ENCODE data around the gene SPX.

SPX gene

DNA sequence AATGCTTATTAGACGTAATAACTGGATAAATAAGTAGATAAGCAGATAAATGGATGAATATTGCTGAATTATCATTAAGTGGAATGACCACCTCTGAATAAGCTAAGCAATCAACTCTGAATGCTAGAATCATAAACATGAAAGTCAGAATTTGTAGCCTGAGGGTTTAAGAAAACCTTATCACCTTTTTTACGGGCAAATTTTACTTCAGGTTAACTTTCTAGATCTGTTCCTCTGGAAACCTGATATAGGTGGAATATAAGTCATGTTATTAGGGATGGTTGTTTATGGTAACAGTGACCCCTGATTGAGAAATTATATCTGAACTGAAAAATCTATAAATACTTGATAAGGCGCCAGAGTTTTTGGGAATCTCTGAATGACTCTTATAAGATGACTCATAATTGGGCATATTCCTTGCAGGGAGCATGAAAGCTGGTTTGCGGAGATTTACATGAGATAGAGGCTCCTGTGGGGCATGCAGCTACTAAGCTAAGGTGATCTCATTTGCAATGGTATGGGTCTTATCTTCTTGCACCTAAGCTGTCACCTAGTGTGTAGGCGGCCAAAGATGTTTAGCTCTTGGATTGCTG lies 12.1 kb downstream of the SPX start:
- no peak overlapping the region for H3K4me3 ChIP-seq (ENCODE audit: extremely low read depth, insufficient read depth, low read length, poor library complexity, severe bottlenecking)
- 90 to 94% methylated on average over 2 to 4 of the region's 5 CpGs for WGBS, 2 experiments (ENCODE audit: insufficient coverage in 2 of 2)

DNA sequence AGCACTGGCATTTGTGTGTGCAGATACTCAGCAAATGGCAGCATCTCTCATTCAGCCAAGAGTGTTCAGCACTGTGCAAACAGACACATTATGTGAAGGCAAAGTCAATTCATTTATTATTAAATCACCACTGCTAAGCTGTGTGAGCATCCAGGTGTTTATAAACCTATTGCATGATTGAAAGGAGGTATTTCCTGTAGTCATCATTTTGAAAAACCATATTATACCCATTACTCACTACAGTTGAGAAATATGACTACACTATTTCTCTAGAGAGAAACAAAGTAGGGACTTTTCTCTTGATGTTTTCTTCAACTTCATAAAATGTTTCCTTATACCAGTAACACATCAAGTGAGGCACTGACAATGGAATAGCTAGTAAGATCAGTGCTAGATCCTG lies 13.7 kb downstream of the SPX start:
- no peak overlapping the region for H3K27ac ChIP-seq (ENCODE audit: low read depth, low read length, severe bottlenecking)
- H3K4me1 ChIP-seq (ENCODE audit: control insufficient read depth, insufficient read depth, low read length, poor library complexity, severe bottlenecking): no peaks in the 10 kb centered on the region
- H3K9me3 ChIP-seq (ENCODE audit: control insufficient read depth, low read length): no peaks in the 10 kb centered on the region
- H3K4me3 ChIP-seq (ENCODE audit: extremely low read depth, insufficient read depth, low read length, poor library complexity, severe bottlenecking): no peak overlapping the region
- H3K36me3 ChIP-seq (ENCODE audit: control insufficient read depth, insufficient read depth, low read length): no peaks in the 10 kb centered on the region

More for the DNA sequence above, 12.1 kb downstream of the SPX start:
- Histone ChIP-seq H3K9me3 (ENCODE audit: control insufficient read depth, low read length) (no peaks in the 10 kb centered on the region), H3K4me1 (ENCODE audit: control insufficient read depth, insufficient read depth, low read length, poor library complexity, severe bottlenecking) (no peaks in the 10 kb centered on the region), H3K36me3 (ENCODE audit: control insufficient read depth, insufficient read depth, low read length) (no peaks in the 10 kb centered on the region), H3K27ac (ENCODE audit: low read depth, low read length, severe bottlenecking) (no peak overlapping the region)

DNA sequence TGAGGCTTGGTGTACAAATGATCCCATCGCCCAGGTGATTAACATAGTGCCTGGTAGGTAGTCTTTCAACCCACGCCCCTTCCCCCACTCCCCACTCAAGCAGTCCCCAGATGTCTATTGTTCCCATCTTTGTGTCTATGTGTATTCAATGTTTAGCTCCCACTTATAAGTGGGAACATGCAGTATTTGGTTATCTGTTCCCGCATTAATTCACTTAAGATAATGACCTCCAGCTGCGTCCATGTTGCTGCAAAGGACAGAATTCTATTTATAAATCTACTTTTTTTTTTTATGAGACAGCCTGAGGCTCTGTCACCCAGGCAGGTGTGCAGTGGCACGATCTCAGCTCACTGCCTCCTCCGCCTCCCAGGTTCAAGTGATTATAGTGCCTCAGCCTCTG lies 15.7 kb downstream of the SPX start:
- H3K27ac ChIP-seq (ENCODE audit: low read depth, low read length, severe bottlenecking): no peak overlapping the region
- peaks cover under 1% of the 10 kb centered on the region for H3K4me1 ChIP-seq (ENCODE audit: control insufficient read depth, insufficient read depth, low read length, poor library complexity, severe bottlenecking)
- H3K4me3 ChIP-seq (ENCODE audit: extremely low read depth, insufficient read depth, low read length, poor library complexity, severe bottlenecking): no peak overlapping the region
- WGBS, 2 experiments (ENCODE audit: insufficient coverage in 2 of 2): 94 to 100% methylated on average over 2 of the region's 6 CpGs
- no peaks in the 10 kb centered on the region for H3K9me3 ChIP-seq (ENCODE audit: control insufficient read depth, low read length)
- H3K36me3 ChIP-seq (ENCODE audit: control insufficient read depth, insufficient read depth, low read length): no peaks in the 10 kb centered on the region

DNA sequence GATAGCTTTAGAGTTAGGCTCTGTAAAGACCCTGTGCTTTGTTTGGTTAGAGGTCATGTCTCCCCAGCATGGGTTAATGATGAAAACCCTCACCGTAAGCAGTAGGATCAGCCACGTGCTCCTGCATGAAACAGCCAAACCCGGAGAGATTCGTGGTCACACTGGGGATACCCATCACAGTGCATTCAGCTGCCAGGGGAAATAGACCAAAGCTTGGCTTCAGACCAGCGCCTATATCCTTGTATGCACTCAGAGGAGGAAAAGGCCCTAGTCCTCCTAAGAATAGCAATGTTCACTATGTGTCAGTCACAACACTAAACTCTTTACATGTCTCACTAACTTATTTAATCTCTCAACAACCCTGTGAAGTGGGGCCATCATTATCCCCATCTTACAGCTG lies 16.3 kb downstream of the SPX start:
- WGBS, 2 experiments (ENCODE audit: insufficient coverage in 2 of 2): 93 to 94% methylated on average over 5 of the region's 5 CpGs
- H3K36me3 ChIP-seq (ENCODE audit: control insufficient read depth, insufficient read depth, low read length): no peaks in the 10 kb centered on the region

DNA sequence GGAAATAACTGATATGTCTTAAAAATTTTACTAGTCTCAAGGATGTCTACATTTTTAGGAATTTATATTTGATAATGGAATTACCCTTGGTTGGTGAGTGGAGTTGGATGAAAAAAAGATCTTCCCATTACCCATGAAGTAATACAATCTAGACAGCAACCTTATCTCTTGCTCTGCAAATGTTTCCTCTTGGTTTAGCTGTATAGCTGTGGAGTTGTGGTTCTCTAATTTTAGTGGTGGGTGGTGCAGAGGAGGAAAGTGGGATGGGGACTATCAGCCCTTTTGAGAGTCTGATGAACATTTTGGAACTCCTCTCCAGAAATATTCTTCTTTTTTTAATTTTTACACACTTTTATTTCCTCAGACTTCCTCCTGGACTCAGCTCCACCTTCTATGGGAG lies 17.1 kb downstream of the SPX start:
- peaks cover 4% of the 10 kb centered on the region for H3K4me1 ChIP-seq (ENCODE audit: control insufficient read depth, insufficient read depth, low read length, poor library complexity, severe bottlenecking)
- H3K36me3 ChIP-seq (ENCODE audit: control insufficient read depth, insufficient read depth, low read length): no peaks in the 10 kb centered on the region
- H3K9me3 ChIP-seq (ENCODE audit: control insufficient read depth, low read length): no peaks in the 10 kb centered on the region
- H3K4me3 ChIP-seq (ENCODE audit: extremely low read depth, insufficient read depth, low read length, poor library complexity, severe bottlenecking): no peak overlapping the region
- no peak overlapping the region for H3K27ac ChIP-seq (ENCODE audit: low read depth, low read length, severe bottlenecking)

More for the DNA sequence above, 16.3 kb downstream of the SPX start:
- no peaks in the 10 kb centered on the region for H3K9me3 ChIP-seq (ENCODE audit: control insufficient read depth, low read length)
- no peak overlapping the region for H3K27ac ChIP-seq (ENCODE audit: low read depth, low read length, severe bottlenecking)
- no peak overlapping the region for H3K4me3 ChIP-seq (ENCODE audit: extremely low read depth, insufficient read depth, low read length, poor library complexity, severe bottlenecking)
- peaks cover 4% of the 10 kb centered on the region for H3K4me1 ChIP-seq (ENCODE audit: control insufficient read depth, insufficient read depth, low read length, poor library complexity, severe bottlenecking)

DNA sequence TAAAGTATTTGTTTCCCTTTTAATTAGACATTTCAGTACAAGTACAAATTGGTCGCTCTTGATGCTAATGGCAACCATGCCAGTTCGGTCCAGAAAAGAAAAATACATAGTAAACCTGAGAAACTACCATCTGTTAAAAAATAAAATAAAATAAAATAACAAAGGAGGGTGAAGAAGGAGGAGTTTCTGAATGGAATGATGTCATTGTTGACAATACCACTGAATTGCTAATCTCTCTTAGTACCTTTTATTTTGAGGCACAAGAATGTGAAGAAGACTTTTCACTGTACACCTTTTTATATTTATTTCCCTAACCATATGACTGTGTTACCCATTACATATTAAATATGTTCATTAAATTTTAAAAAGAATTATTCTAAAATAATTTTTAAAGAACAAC lies 19.5 kb downstream of the SPX start:
- WGBS, 2 experiments (ENCODE audit: insufficient coverage in 2 of 2): no CpG with 5 or more reads among the region's 2 CpGs
- Histone ChIP-seq H3K4me1 (ENCODE audit: control insufficient read depth, insufficient read depth, low read length, poor library complexity, severe bottlenecking) (peaks cover 4% of the 10 kb centered on the region), H3K27ac (ENCODE audit: low read depth, low read length, severe bottlenecking) (no peak overlapping the region), H3K4me3 (ENCODE audit: extremely low read depth, insufficient read depth, low read length, poor library complexity, severe bottlenecking) (no peak overlapping the region), H3K9me3 (ENCODE audit: control insufficient read depth, low read length) (no peaks in the 10 kb centered on the region), H3K36me3 (ENCODE audit: control insufficient read depth, insufficient read depth, low read length) (no peaks in the 10 kb centered on the region)

DNA sequence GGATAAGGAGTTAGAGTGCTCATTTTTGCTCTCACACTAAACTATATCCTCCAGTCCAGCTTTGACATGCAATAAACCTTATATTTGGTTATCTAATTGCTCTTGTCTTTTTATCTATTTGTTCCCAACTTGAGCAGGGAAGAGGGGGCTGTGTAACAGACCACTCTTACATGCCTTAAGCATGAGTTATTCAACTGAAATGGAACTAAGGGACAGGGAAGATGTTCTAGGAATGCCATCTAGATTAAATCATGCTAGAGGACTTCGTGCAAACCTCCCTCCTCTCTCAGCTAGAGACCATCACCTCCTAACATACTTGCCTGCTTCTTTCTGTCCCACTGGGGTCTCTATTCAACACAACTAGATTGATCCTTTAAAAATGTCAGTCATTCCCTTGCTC lies 20.6 kb downstream of the SPX start:
- Histone ChIP-seq H3K4me1 (ENCODE audit: control insufficient read depth, insufficient read depth, low read length, poor library complexity, severe bottlenecking) (peaks cover 4% of the 10 kb centered on the region), H3K9me3 (ENCODE audit: control insufficient read depth, low read length) (no peaks in the 10 kb centered on the region), H3K27ac (ENCODE audit: low read depth, low read length, severe bottlenecking) (peak overlapping the region; percentile 64), H3K4me3 (ENCODE audit: extremely low read depth, insufficient read depth, low read length, poor library complexity, severe bottlenecking) (no peak overlapping the region), H3K36me3 (ENCODE audit: control insufficient read depth, insufficient read depth, low read length) (no peaks in the 10 kb centered on the region)
- WGBS, 2 experiments (ENCODE audit: insufficient coverage in 2 of 2): 0% methylated on average over 1 of the region's 1 CpG

DNA sequence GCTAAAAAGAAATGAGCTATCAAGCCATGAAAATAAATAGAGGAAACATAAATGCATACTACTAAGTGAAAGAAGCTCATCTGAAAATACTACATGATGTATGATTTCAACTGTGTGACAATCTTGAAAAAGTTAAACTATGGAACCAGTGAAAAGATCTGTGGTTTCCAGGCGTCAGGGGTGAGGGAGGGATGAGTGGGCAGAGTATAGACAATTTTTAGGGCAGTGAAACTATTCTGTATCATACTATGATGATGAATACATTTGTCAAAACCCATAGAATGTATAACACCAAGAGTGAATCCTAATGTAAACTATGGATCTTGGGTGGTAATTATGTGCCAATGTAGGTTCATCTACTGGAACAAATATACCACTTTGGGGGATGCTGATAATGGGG lies 21.3 kb downstream of the SPX start:
- Histone ChIP-seq H3K4me3 (ENCODE audit: extremely low read depth, insufficient read depth, low read length, poor library complexity, severe bottlenecking) (no peak overlapping the region), H3K9me3 (ENCODE audit: control insufficient read depth, low read length) (no peaks in the 10 kb centered on the region), H3K4me1 (ENCODE audit: control insufficient read depth, insufficient read depth, low read length, poor library complexity, severe bottlenecking) (peaks cover 5% of the 10 kb centered on the region), H3K36me3 (ENCODE audit: control insufficient read depth, insufficient read depth, low read length) (no peaks in the 10 kb centered on the region), H3K27ac (ENCODE audit: low read depth, low read length, severe bottlenecking) (no peak overlapping the region)
- WGBS, 2 experiments (ENCODE audit: insufficient coverage in 2 of 2): 100% methylated on average over 1 of the region's 1 CpG; no CpG with 5 or more reads in 1 of the 2 experiments

DNA sequence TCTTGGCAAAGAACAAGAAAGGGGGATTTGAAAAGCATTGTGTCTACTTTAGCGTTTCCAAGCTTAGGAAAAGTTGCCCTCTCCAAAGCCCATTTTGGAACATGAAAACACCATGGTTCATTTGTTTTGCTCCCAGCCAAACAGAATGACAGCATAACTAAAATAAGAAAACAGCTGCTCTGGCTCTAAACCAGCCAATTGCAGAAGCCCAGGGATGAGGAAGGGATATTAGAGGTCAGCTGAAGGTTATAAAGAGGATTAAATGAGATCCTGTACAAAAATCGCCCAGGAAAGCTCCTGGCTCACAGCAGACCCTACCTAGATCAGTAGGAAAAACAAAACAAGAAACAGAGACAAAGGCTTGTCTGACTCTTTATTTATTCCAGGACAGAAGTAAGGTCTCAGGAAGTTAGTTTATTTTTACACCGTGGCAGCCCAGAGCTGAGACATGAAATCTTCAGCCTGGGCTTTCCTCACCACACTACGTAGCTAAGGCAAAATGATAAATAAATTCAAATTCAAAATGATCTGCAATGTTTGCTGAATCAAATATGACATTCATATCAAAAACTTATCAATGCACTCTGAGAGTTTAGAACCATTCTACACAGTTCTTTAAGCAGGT lies 25.9 kb downstream of the SPX start:
- WGBS, 2 experiments (ENCODE audit: insufficient coverage in 2 of 2): 85 to 100% methylated on average over 2 of the region's 4 CpGs
- Histone ChIP-seq H3K4me1 (ENCODE audit: control insufficient read depth, insufficient read depth, low read length, poor library complexity, severe bottlenecking) (peaks cover 3% of the 10 kb centered on the region), H3K27ac (ENCODE audit: low read depth, low read length, severe bottlenecking) (no peak overlapping the region), H3K9me3 (ENCODE audit: control insufficient read depth, low read length) (no peaks in the 10 kb centered on the region), H3K4me3 (ENCODE audit: extremely low read depth, insufficient read depth, low read length, poor library complexity, severe bottlenecking) (no peak overlapping the region), H3K36me3 (ENCODE audit: control insufficient read depth, insufficient read depth, low read length) (no peaks in the 10 kb centered on the region)

DNA sequence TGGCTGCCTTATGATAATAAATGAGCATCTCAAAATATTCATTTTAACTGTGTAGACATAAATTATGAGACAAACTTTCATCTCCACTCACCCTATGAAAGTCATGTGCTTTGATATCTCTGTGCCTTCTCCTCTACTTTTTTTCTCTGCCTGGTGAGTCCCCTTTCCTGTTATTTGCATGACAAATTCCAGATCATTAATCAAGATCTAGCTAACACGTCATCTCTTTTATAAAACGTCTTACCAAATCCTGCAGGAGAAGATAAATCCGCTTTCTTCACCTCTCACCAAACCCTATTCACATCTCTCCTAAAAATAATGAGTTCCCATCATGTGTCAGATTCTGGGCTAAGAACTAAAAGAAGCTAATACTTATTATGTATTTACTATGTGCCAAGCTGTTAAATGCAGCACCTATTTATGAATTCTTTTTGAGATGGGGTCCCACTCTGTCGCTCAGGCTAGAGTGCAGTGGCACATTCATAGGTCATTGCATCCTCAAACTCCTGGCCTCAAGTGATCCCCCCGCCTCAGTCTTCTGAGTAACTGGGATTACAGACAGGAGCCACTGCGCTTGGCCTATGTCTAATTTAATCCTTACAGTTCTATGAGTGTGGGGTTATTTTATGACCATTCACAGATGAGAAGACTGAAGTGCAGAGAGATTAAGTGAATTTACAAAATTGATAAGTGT lies 26.7 kb downstream of the SPX start:
- Histone ChIP-seq H3K9me3 (ENCODE audit: control insufficient read depth, low read length) (no peaks in the 10 kb centered on the region), H3K4me3 (ENCODE audit: extremely low read depth, insufficient read depth, low read length, poor library complexity, severe bottlenecking) (no peak overlapping the region), H3K4me1 (ENCODE audit: control insufficient read depth, insufficient read depth, low read length, poor library complexity, severe bottlenecking) (peaks cover 2% of the 10 kb centered on the region), H3K36me3 (ENCODE audit: control insufficient read depth, insufficient read depth, low read length) (no peaks in the 10 kb centered on the region), H3K27ac (ENCODE audit: low read depth, low read length, severe bottlenecking) (no peak overlapping the region)
- 75 to 76% methylated on average over 4 to 5 of the region's 6 CpGs for WGBS, 2 experiments (ENCODE audit: insufficient coverage in 2 of 2)

DNA sequence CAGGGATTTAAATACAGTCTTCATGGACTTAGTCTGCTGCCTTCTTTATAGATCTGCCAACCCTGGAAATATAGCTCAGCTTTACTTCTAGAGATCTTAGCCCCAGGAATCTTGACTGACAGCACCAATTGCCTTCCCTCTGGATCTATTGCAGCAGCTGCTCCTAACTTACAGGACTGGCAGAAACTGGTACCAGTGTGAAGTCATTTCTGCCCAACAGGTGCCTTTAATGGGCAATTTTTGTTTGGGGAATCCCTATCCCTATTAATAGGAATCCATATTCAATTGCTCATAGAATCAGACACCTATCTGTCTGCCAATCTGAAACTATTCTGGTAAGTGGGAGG lies 27.2 kb downstream of the SPX start:
- Histone ChIP-seq H3K9me3 (ENCODE audit: control insufficient read depth, low read length) (no peaks in the 10 kb centered on the region), H3K36me3 (ENCODE audit: control insufficient read depth, insufficient read depth, low read length) (no peaks in the 10 kb centered on the region), H3K4me1 (ENCODE audit: control insufficient read depth, insufficient read depth, low read length, poor library complexity, severe bottlenecking) (peaks cover 2% of the 10 kb centered on the region), H3K27ac (ENCODE audit: low read depth, low read length, severe bottlenecking) (no peak overlapping the region), H3K4me3 (ENCODE audit: extremely low read depth, insufficient read depth, low read length, poor library complexity, severe bottlenecking) (no peak overlapping the region)
